Gastroesophageal sphincter (tissue), 3 donors: Measurements from ENCODE around the gene GTF2I.

Source experiments
- POLR2AphosphoS5 ChIP-seq: sonication (generic); formaldehyde crosslinking; IDR thresholded peaks from one replicate; pipeline ENCODE4 v1.6.1; 2017; ENCODE audit warnings: antibody characterized with exemption
- TF ChIP-seq, protein P1 (sequence below), 4 experiments: fragments of 200-600 bp in 2 of 4; fragments of 450-650 bp in 2 of 4; sonication (generic) in 1 of 4; IDR thresholded peaks; one replicate each; pipeline ENCODE4 v1.5.1; 2017 to 2019; ENCODE audit warnings: antibody characterized with exemption in 4 of 4, mild to moderate bottlenecking in 2 of 4, moderate library complexity in 2 of 4

DNA sequence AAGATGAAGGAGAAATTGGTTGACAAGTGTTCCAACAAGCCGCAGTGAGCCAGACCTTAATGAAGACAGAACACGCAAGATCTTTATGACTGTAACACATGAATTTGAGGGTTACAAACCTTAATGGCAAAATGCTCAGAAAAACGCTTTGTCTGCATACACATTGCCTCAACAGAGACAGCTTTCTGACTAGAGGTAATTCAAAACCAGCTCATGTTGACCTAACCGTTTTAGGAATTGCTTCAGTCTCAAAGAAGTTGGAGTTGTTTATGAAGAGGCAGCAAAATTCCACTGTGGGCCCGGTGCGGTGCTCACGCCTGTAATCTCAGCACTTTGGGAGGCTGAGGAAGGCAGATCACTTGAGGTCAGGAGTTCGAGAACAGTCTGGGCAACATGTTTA, 2.2 kb upstream of the GTF2I start:
- TF ChIP-seq POLR2AphosphoS5 = no peak
- TF ChIP-seq, protein P1, sequence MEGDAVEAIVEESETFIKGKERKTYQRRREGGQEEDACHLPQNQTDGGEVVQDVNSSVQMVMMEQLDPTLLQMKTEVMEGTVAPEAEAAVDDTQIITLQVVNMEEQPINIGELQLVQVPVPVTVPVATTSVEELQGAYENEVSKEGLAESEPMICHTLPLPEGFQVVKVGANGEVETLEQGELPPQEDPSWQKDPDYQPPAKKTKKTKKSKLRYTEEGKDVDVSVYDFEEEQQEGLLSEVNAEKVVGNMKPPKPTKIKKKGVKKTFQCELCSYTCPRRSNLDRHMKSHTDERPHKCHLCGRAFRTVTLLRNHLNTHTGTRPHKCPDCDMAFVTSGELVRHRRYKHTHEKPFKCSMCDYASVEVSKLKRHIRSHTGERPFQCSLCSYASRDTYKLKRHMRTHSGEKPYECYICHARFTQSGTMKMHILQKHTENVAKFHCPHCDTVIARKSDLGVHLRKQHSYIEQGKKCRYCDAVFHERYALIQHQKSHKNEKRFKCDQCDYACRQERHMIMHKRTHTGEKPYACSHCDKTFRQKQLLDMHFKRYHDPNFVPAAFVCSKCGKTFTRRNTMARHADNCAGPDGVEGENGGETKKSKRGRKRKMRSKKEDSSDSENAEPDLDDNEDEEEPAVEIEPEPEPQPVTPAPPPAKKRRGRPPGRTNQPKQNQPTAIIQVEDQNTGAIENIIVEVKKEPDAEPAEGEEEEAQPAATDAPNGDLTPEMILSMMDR (IDR thresholded peaks at IDR 0.05) = no peak
